NCI-H1048 (cell line): Measurements from ENCODE around the gene FAM3C.

ENCODE experiments used
- DNase-seq: peaks from one replicate; lab custom pipeline; 2025; lab: John Stamatoyannopoulos, UW

FAM3C gene

GRCh38 chr7:121379930-121380329, 16.2 kb downstream of the FAM3C start:
- DNase-seq = no peak

DNA sequence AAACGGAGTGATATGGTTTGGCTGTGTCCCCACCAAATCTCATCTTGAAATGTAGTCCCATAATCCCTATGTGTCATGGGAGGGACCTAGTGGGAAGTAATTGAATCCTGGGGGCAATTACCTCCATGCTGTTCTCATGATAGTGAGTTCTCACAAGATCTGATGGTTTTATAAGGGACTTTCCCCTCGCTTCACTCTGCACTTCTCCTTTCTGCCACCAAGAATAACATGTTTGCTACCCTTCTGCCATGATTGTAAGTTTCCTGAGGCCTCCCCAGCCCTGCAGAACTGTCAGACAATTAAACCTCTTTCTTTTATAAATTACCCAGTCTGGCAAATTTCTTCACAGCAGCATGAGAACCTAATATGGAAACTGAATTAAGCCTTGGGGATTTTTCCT, 19.1 kb downstream of the FAM3C start:
- DNase-seq = no peak

DNA sequence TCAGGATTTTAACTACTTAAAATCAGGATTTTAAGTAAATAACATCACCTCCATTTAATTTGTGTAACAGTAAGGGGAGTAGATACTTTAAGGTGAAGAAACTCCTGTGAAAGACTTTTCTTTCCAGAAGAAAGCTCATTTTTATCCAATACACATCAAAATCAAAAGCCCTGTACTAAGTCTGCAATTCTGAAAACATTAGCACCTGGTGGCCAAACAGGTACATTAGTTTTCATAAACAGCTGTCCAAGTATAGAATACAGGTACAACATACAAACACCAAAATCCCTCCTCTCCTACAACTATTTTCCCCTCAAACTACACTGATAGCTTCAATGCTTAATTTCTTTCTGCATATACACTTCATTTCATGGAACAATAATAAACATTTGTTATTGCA, 22.9 kb downstream of the FAM3C start:
- DNase-seq = no peak

DNA sequence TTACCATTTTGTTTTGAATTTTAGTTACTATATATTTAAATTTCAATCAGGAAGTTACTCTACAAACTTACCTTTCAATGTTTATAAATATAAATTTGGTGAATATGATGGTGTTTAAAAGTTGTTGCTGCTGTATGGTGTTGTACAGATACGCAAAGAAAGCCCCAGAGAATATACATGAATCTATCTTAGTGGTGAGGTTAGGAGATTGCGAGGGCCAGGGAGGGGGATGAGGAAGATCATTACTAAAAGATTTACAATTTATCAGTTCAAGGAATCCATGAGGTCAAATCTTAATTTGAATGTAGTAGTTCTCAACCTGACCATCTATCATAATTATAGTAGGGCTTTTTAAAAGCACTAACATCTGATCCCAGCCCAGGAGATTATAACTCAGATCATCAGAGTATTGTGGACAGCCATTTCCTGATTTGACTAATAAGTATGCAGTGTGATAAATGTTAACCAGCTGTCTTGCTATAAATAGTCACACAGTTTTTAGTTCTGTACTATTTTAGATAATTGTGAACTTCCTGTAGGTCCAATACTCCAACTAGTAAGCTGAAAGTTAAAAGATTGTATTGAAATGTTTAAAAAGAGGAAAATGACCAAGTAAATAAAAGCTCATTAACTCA, 23.6 kb downstream of the FAM3C start:
- DNase-seq = no peak

- no peak for DNase-seq
Measured at GRCh38 chr7:121371883-121372282, 24.2 kb downstream of the FAM3C start.

- DNase-seq = no peak
Measured at GRCh38 chr7:121371367-121371766, 24.7 kb downstream of the FAM3C start.

GRCh38 chr7:121369462-121369861, 26.6 kb downstream of the FAM3C start:
- DNase-seq = no peak

GRCh38 chr7:121366852-121367431, 29.2 kb downstream of the FAM3C start:
- no peak for DNase-seq

GRCh38 chr7:121360564-121360963, 35.5 kb downstream of the FAM3C start:
- DNase-seq = no peak

- DNase-seq = no peak
Measured at GRCh38 chr7:121355574-121355973, 40.5 kb downstream of the FAM3C start.

- DNase-seq = no peak
Measured at GRCh38 chr7:121352323-121352722, 43.8 kb downstream of the FAM3C start.

DNA sequence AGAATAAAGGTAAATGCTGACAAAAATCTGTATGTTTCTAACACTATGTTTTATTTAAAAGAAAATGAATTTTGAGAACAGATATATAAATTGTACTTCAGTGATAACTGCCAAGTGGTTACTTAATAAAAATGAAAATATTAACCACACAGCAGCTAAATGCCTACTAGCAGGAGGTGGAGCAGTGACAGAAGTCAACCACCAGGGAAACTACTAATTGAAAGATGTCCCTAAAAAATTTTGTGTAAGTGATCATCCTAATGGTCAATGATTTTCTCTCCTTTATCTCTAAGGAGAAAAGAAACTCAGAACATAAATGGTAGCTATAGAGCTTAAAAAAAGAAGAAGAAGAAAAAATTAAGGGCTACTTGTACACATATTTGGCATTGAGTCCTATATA, 44.4 kb downstream of the FAM3C start:
- DNase-seq = no peak

DNA sequence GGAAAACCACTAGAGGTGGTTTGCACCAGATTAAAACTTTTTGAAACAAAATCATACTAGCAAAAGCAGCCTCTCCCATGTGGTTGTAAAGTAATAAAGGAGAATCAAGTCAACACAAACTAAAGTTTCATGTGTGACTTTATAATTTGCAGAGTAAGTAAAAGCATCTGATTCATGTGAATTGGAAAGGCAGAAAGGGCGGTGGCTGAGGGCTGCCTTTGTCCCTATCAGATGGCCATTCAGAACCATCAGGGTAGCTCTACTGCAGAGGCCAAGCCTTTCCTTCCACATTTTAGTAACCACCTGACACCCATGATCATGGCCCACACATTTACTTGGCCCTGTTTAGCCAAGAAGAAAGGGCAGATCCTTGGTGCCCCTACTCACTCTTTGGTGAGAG, 51.6 kb downstream of the FAM3C start:
- DNase-seq = no peak

- no peak for DNase-seq
Measured at GRCh38 chr7:121344093-121344492, 52.0 kb downstream of the FAM3C start.

DNA sequence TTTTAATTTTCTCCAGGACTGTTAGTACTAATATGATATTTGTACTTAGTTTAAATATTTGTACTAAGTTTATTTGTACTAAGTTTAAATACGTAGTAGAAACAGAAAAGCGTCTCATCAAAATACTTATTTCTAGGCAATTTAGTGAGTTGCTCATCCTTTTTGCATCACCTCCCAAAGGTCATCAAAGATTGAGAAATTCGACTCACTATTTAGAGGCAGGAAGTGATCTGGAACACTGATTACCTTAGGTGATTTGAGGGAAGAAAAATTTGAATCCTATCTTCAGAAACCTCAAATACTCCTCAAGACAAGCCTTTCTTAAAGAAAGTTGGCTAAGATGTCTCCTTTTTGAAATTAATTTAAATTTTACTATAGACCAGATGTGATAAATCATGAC, 52.8 kb downstream of the FAM3C start:
- DNase-seq = no peak

DNA sequence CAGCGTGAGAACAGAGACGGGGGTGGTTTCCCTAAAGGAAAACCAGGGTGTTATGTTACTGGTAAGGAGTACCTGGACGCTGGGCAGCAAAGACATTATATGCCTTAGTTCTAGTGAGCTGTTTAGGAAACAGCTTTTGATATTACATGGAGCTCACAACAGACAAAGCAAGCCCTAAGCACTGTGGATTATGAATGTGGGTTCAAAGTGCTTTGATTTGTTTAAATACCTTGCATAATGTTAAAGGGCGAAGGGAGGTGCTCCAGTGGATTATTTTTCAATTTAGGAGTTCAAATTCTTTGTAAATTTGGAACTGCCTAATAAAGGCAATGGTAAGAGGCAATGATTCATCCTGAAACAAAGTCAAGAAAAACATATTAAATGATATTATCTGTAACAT, 53.5 kb downstream of the FAM3C start:
- no peak for DNase-seq

GRCh38 chr7:121341933-121342332, 54.2 kb downstream of the FAM3C start:
- DNase-seq = no peak

- no peak for DNase-seq
Measured at GRCh38 chr7:121339082-121339481, 57.0 kb downstream of the FAM3C start.

GRCh38 chr7:121337398-121337797, 58.7 kb downstream of the FAM3C start:
- no peak for DNase-seq

DNA sequence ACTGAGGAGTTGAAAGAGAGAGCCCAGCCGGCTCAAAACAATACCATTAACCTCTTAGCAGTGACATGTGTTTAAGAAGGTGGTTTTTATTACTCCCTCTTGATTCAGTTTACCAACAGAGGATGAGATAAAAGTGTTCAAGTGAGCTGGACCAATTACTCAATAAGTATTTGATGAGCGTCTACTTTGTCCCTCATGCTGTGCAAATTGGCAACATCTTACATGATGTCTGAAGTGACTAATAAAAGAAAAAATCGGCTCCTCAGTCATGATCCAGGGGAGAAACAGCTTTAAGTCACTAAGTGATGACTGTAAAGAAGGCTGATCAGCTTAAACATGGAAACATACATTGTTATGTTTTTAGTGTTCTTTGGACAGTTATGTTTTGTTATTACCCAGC, 59.5 kb downstream of the FAM3C start:
- DNase-seq = no peak

- no peak for DNase-seq
Measured at GRCh38 chr7:121334875-121335648, 61.0 kb downstream of the FAM3C start.

DNA sequence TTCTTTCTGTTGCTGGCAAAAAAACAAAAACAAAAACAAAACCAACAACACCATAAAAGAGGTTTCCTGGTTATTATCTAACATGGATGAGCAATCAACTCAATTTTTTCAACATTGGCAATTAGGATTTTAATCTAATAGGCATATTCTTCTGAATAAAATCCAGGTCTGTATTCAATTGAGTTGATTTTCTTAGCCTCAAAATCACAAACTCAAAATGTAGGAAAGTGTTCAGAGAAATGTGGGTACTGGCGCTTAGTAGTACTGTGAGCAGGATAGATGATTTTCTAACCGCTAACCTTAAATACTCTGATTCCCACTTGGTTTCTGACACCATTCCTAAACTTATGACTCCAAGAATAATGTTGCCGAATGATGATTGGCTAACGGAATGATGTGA, 61.7 kb downstream of the FAM3C start:
- no peak for DNase-seq

GRCh38 chr7:121331574-121331973, 64.5 kb downstream of the FAM3C start:
- no peak for DNase-seq

GRCh38 chr7:121331048-121331447, 65.1 kb downstream of the FAM3C start:
- DNase-seq = no peak
